GM12891 (cell line): ENCODE measurements around the gene FAM107A.

ENCODE experiments used
- POLR2A ChIP-seq: IDR thresholded peaks from 2 replicates; pipeline ENCODE4 v1.6.1; 2011; ENCODE audit warnings: low read depth, low read length, control low read depth
- POLR2AphosphoS5 ChIP-seq: IDR thresholded peaks from 2 replicates; pipeline ENCODE4 v1.6.1; 2011; ENCODE audit warnings: low read depth, low read length, control low read depth
- TAF1 ChIP-seq: IDR thresholded peaks from 2 replicates; pipeline ENCODE4 v1.6.1; 2011; ENCODE audit warnings: low read depth, low read length, control low read depth

DNA sequence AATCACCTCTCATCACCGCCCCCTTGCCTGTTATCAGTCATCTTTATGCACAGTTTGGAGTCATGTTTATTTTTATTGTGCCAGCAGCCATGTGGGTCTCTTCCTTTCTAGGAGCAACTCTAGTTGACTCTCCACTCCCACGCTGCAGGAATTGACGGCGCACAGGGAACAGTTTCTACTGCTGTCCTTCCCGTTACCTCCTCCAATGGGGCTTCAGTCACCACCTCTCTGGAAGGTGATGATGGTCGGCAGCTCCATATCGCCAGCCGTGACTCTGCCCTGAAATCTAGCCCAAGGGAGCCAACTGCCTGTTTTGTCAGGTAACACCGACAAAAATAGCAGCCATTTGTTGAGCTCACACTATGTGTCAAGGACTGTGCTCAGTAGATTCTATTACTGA lies 35.6 kb upstream of the FAM107A start:
- TF ChIP-seq TAF1, result no peak
- no peak for TF ChIP-seq POLR2A
- no peak for TF ChIP-seq POLR2AphosphoS5
